Panc1 (cell line): ENCODE measurements around the gene FAM167B.

Source experiments
- POLR2AphosphoS5 ChIP-seq: IDR thresholded peaks from 2 replicates; pipeline ENCODE4 v1.6.1; 2012; ENCODE audit warnings: mild to moderate bottlenecking, low read depth, low read length, moderate library complexity
- TF ChIP-seq, protein P1 (sequence below): fragments of 450-650 bp; IDR thresholded peaks from 2 replicates; pipeline ENCODE4 v1.5.1; 2017; ENCODE audit warnings: mild to moderate bottlenecking
- TF ChIP-seq, protein P2 (sequence below), 2 experiments: IDR thresholded peaks; 2 replicates each; pipeline ENCODE4 v1.6.1; 2011 to 2012; ENCODE audit warnings: low read depth in 2 of 2, control low read depth in 1 of 2, low read length in 1 of 2, mild to moderate bottlenecking in 1 of 2, moderate library complexity in 1 of 2; ENCODE audit not compliant: insufficient read depth in 1 of 2

DNA sequence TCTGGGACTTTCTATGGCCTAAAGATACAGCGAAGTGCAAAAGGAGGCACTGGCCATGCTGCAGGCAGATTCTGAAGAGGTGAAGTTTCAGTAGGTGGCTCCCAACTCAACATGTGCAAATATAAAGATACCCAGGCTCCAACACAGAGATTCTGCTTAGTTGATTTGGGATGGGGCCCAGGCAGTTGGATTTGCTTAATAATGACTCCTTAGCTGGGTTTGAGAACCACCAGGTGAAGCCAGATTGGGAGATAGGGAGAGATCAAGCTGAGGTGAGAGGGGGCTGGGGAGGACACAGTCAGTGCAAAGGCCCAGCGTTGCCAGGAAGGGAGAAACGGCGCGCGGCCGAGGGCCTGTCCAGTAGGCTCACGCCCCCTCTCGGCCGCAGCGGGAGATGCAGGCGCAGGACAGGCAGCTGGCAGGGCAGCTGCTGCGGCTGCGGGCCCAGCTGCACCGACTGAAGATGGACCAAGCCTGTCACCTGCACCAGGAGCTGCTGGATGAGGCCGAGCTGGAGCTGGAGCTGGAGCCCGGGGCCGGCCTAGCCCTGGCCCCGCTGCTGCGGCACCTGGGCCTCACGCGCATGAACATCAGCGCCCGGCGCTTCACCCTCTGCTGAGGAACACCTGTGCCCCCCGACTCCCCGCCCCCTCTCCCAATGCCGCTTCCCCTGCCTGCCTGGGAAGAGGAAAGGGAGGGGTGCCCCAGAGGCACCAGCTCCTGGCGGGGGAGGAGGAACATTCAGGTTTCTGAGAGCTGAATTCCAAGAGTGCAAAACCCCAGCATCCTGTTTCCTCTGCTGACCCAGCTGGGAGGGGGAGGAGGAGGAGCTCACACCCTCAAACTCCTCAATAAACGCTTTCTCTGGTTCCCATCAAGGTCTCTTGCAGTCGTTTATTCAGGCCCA lies 1.2 kb downstream of the FAM167B start:
- TF ChIP-seq, protein P1, sequence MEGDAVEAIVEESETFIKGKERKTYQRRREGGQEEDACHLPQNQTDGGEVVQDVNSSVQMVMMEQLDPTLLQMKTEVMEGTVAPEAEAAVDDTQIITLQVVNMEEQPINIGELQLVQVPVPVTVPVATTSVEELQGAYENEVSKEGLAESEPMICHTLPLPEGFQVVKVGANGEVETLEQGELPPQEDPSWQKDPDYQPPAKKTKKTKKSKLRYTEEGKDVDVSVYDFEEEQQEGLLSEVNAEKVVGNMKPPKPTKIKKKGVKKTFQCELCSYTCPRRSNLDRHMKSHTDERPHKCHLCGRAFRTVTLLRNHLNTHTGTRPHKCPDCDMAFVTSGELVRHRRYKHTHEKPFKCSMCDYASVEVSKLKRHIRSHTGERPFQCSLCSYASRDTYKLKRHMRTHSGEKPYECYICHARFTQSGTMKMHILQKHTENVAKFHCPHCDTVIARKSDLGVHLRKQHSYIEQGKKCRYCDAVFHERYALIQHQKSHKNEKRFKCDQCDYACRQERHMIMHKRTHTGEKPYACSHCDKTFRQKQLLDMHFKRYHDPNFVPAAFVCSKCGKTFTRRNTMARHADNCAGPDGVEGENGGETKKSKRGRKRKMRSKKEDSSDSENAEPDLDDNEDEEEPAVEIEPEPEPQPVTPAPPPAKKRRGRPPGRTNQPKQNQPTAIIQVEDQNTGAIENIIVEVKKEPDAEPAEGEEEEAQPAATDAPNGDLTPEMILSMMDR = peak; percentile 96
- TF ChIP-seq, protein P2, sequence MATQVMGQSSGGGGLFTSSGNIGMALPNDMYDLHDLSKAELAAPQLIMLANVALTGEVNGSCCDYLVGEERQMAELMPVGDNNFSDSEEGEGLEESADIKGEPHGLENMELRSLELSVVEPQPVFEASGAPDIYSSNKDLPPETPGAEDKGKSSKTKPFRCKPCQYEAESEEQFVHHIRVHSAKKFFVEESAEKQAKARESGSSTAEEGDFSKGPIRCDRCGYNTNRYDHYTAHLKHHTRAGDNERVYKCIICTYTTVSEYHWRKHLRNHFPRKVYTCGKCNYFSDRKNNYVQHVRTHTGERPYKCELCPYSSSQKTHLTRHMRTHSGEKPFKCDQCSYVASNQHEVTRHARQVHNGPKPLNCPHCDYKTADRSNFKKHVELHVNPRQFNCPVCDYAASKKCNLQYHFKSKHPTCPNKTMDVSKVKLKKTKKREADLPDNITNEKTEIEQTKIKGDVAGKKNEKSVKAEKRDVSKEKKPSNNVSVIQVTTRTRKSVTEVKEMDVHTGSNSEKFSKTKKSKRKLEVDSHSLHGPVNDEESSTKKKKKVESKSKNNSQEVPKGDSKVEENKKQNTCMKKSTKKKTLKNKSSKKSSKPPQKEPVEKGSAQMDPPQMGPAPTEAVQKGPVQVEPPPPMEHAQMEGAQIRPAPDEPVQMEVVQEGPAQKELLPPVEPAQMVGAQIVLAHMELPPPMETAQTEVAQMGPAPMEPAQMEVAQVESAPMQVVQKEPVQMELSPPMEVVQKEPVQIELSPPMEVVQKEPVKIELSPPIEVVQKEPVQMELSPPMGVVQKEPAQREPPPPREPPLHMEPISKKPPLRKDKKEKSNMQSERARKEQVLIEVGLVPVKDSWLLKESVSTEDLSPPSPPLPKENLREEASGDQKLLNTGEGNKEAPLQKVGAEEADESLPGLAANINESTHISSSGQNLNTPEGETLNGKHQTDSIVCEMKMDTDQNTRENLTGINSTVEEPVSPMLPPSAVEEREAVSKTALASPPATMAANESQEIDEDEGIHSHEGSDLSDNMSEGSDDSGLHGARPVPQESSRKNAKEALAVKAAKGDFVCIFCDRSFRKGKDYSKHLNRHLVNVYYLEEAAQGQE (IDR thresholded peaks at IDR 0.05; ENCODE audit: insufficient read depth in 1 of 2, low read depth in 2 of 2, low read length in 1 of 2) = no peak
- TF ChIP-seq POLR2AphosphoS5 = no peak
